WTC11 (cell line): ENCODE data around the gene RNF10. TPM values are rescaled to one million over a fixed set of nuclear protein-coding genes. Genes with fewer than 3 reads are reported as not detected.

ENCODE experiments used
- total RNA-seq: library from RNA; stranded (reverse); gene quantifications from 3 replicates; pipeline ENCODE4 v1.2.3, GENCODE V29; 2021

Gene RNF10
- total RNA-seq, 1 experiment from 2014 or later: 160 TPM

Other genes starting within 250 kb of the RNF10 start
- gene RNU4-2, start 242.5 kb upstream of the RNF10 start, total RNA-seq: 2,632 to 2,764 TPM (median 2,673 TPM) in 3 replicates
- 2,196 to 2,477 TPM (median 2,436 TPM) in 3 replicates for gene RNU4-1, start 241.1 kb upstream of the RNF10 start, total RNA-seq
- gene SIRT4, start 232.0 kb upstream of the RNF10 start, total RNA-seq: 2.1 to 4.3 TPM (median 2.8 TPM) in 3 replicates
- gene PLA2G1B, start 206.6 kb upstream of the RNF10 start, total RNA-seq: 0.92 to 1.8 TPM (median 1.4 TPM) in 3 replicates
- gene MSI1, start 165.2 kb upstream of the RNF10 start, total RNA-seq: 64.5 to 71.9 TPM (median 71.5 TPM) in 3 replicates
- gene COX6A1, start 96.2 kb upstream of the RNF10 start, total RNA-seq: 511 to 573 TPM (median 515 TPM) in 3 replicates
- 59.5 to 75.3 TPM (median 60.4 TPM) in 3 replicates for gene TRIAP1, start 88.0 kb upstream of the RNF10 start, total RNA-seq
- gene GATC, start 87.9 kb upstream of the RNF10 start, total RNA-seq: 29.8 to 36.9 TPM (median 33.9 TPM) in 3 replicates
- 274 to 286 TPM (median 276 TPM) in 3 replicates for gene SRSF9, start 64.6 kb upstream of the RNF10 start, total RNA-seq
- 327 to 470 TPM (median 463 TPM) in 3 replicates for gene DYNLL1, start 38.2 kb upstream of the RNF10 start, total RNA-seq
- 35.1 to 44.9 TPM (median 44.5 TPM) in 3 replicates for gene COQ5, start 5.2 kb upstream of the RNF10 start, total RNA-seq
- 53.9 to 57.7 TPM (median 54.7 TPM) in 3 replicates for gene POP5, start 47.0 kb downstream of the RNF10 start, total RNA-seq
- 10.1 to 14.1 TPM (median 10.7 TPM) in 3 replicates for gene CABP1, start 106.3 kb downstream of the RNF10 start, total RNA-seq
- 221 to 278 TPM (median 253 TPM) in 3 replicates for gene MLEC, start 152.8 kb downstream of the RNF10 start, total RNA-seq
- 49.9 to 53.3 TPM (median 50.3 TPM) in 3 replicates for gene UNC119B, start 176.1 kb downstream of the RNF10 start, total RNA-seq
- gene ACADS, start 191.5 kb downstream of the RNF10 start, total RNA-seq: 11.0 to 12.6 TPM (median 11.6 TPM) in 3 replicates